OCI-LY3 (cell line): ENCODE measurements around the gene TCEAL9.

ENCODE experiments used
- CTCF ChIP-seq: fragments of 200-600, 300-600 bp; sonication (generic); IDR thresholded peaks from 2 replicates; pipeline ENCODE4 v1.5.1; 2014; ENCODE audit warnings: antibody characterized with exemption, low read length, low read depth
- EZH2phosphoT487 ChIP-seq: fragments of 200-600 bp; shearing (Covaris generic); IDR thresholded peaks from 2 replicates; pipeline ENCODE4 v1.6.1; 2018; ENCODE audit warnings: antibody characterized with exemption, mixed run types, low read depth

GRCh38 chrX:103407776-103408175 lies 51.5 kb downstream of the TCEAL9 start:
- TF ChIP-seq CTCF (no peak), EZH2phosphoT487 (no peak)
